GM19193 (cell line): ENCODE results near the gene FILIP1.

Source experiments
- POLR2A ChIP-seq: IDR thresholded peaks from 4 replicates; pipeline ENCODE4 v1.6.1; 2011; ENCODE audit not compliant: insufficient read depth, insufficient read length; ENCODE audit errors: extremely low read depth

Gene FILIP1

GRCh38 chr6:75422024-75422639 lies 71.5 kb downstream of the FILIP1 start:
- TF ChIP-seq POLR2A = no peak

GRCh38 chr6:75421316-75422023 lies 72.1 kb downstream of the FILIP1 start:
- no peak for TF ChIP-seq POLR2A

- TF ChIP-seq POLR2A = no peak
These were observed 73.6 kb downstream of the FILIP1 start for GRCh38 chr6:75419980-75420379.

GRCh38 chr6:75419416-75419815 lies 74.2 kb downstream of the FILIP1 start:
- TF ChIP-seq POLR2A = no peak

GRCh38 chr6:75418233-75418632 lies 75.4 kb downstream of the FILIP1 start:
- TF ChIP-seq POLR2A = no peak

- TF ChIP-seq POLR2A = no peak
These were observed 77.2 kb downstream of the FILIP1 start for GRCh38 chr6:75416443-75416842.

- no peak for TF ChIP-seq POLR2A
These were observed 77.8 kb downstream of the FILIP1 start for GRCh38 chr6:75415804-75416203.

- TF ChIP-seq POLR2A = no peak
These were observed 79.1 kb downstream of the FILIP1 start for GRCh38 chr6:75414445-75415021.

- no peak for TF ChIP-seq POLR2A
These were observed 80.5 kb downstream of the FILIP1 start for GRCh38 chr6:75412969-75413662.

GRCh38 chr6:75409928-75410327 lies 83.7 kb downstream of the FILIP1 start:
- no peak for TF ChIP-seq POLR2A

GRCh38 chr6:75409286-75409685 lies 84.3 kb downstream of the FILIP1 start:
- TF ChIP-seq POLR2A = no peak

- no peak for TF ChIP-seq POLR2A
These were observed 90.0 kb downstream of the FILIP1 start for GRCh38 chr6:75403563-75404080.

GRCh38 chr6:75402296-75402695 lies 91.3 kb downstream of the FILIP1 start:
- no peak for TF ChIP-seq POLR2A

- no peak for TF ChIP-seq POLR2A
These were observed 95.7 kb downstream of the FILIP1 start for GRCh38 chr6:75397656-75398465.
